K562 treated with DMSO at 1 percent for 24 hours (cell line): Measurements from ENCODE around the gene EFTUD2. TPM values are rescaled to one million over a fixed set of nuclear protein-coding genes. Genes with fewer than 3 reads are reported as not detected.

ENCODE experiments used
- total RNA-seq: library from RNA; unstranded; fragments of 300-600 nt; gene quantifications from 2 replicates; pipeline ENCODE4 v1.2.3, GENCODE V29; 2022; ENCODE audit warnings: low read depth; ENCODE audit not compliant: insufficient read depth

EFTUD2 gene
- total RNA-seq: 84.1 and 86.8 TPM in 2 replicates

DNA sequence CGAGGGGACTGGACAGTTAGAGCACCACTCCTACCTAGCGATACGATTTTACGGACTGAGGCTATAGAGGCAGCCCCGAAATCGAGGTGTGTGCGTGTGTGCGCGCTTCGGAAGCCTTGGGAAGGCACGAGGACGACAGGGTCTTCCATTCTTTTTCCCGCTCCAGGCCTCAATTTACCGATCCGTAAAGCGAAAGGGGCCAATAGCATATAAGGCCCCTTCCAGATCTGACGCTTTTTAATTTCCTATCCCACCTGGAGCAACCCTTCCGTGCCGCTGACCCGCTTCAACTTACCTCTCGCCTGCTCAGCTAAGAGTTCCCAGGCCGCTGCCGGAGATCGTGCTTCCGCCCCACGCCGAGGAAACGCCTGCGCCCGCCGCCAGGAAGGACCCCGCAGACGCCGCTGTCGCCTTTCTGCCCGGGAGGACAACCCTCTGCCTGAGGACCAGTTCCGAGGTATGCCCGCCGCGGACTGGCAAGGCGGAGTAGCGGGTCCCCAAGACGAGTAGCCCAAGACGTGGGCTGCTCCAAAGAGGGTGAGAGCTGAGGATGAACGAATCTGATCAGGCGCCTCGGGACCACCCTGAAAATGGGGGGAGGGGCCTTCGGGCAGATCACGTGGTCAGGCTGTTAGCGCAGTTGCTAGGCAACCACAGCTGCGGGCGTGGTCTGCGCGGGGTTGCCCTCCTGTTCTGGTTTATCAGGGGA is at the start of gene EFTUD2:
Gene EFTUD2 (minus strand): TSS at position 372 of the 709 bp plus-strand sequence. CDS start 4,924 bp downstream, outside the sequence.

DNA sequence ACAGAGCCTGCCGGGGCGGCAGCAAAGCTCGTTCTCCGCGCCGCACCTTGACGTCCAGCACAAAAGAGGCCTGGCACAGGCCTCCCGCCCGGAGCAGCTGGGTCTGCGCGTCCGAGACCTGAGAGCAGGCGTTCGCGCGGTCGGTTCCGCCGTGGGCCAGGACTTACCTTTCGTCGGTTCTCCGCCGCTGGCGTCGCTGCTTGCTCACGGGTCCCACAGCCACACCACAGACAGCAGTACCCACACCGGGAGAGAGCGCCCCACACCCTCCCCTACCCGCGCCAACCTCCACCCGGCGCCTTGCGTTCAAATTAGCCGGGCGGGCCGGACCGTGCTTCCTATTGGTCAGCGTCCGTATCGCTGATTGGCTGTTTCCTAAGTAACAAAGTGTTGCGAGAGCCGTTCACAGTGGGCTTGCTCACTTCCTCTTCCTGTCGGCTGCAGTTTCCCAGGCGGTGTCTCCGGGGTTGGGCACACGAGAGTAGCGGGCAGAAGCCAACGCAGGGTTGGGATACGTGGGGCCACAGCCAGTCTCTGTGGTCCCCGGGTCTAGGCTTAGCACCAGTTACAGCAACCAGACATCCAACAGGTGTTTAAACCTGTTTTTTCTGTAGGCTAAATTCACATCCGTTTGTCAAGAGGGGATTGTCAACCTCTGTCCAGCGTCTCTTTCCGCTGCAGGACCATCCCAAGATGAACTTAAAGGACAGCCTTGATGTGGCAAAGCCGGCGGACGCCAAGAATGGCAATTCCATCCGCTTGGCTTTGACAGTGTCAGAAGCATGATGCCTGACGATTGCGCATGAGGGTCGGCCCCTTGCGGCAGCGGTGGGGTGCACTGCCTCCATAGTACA is 48.4 kb upstream of the EFTUD2 start, which contains the start of gene KIF18B:
Gene KIF18B (minus strand): TSS at position 313 of the 854 bp plus-strand sequence. CDS start 11,429 bp downstream, outside the sequence.

DNA sequence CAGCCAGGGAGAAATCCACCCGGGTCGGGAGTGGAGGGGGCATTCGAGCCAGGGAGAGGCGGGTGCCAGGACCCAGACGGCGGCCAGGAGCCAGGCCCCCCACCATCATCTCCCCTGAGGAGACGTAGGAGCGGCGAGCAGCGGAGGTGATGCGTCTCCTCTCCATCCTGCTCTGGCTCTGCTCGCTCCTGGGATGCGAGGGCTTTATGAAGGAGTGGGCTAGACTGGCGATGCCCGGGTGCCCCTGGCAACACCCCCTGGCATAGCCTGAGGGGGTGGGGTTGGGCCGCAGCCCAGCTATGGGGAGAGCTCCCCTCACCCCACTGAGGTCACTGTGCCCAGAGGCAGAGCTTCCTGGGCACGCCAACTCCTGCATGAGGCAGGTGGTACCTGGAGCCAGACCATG is 16.1 kb upstream of the EFTUD2 start, which contains the start of gene GFAP:
Gene GFAP (minus strand): TSS at position 180 of the 406 bp plus-strand sequence. CDS start 14 bp downstream, at position 166.

DNA sequence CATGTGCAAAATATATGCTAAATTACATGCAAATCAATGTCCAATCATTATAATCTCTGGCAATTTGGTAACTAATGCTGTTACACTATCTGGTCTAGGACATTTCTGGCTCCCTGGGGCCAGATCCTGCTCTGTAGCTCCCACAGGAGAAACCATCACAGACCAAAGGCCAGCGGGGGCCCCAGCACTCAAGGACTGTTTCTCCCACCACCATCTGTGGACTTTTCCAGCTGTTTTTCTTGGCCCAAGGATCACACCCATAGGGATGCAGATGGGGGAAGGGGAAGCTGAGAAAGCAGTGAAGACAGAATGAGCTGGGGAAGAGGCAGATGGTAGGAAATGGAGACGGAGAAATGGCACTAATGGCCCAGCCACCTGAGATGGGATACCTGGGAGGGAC is 51.7 kb downstream of the EFTUD2 start, which contains the start of gene HIGD1B:
Gene HIGD1B (plus strand): TSS at position 298 of the 400 bp plus-strand sequence. CDS start 270 bp downstream, outside the sequence.

DNA sequence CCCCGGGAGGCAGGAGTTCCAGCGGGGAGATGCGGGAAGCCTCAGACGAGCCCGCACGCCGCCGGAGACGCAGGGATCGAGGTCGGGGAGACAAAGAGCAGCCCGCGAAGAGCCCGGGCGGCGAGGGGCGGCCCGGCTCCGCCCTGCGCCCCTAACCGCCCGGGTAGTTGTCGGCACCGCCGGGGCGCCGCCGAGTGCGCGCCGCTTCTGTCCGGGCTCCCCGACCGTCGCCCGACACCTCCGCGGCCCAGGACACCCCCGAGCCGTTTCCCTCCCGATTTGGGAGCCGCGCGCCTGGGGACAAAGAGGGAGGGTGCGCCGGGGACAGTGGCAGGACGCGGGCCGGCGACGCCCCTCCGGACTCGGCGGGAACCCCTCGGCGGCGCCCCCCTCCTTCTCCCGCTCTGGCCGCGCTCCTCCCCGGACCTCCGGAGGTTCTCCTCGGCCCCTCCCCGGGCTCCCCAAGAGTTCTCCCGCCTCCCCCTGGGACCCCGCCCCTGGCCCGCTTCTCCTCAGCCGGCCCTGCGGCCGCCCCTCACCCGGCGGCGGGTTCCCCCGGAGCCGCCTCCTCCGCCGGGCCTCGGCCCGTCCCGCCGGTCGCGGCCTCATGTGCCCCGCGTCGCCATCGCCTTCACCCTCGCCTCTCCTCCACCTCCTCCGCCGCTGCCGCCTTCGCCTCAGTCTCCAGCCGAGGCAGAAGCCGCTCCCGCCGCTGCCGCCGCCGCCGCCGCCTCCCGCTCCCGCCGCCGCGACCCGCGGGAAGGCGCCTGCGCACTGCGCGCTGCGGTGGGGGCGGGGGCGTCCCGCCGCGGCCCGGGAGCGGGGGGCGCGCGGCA is 69.5 kb downstream of the EFTUD2 start, which contains the start of gene GJC1:
Gene GJC1 (minus strand): TSS at position 765 of the 836 bp plus-strand sequence. CDS start 24,470 bp downstream, outside the sequence.

Other genes starting within 250 kb of the EFTUD2 start
- not detected in 2 replicates for gene MEIOC, start 243.0 kb downstream of the EFTUD2 start, total RNA-seq
- gene CCDC43, start 209.7 kb downstream of the EFTUD2 start, total RNA-seq: 11.3 and 14.7 TPM in 2 replicates
- 21.9 and 26.6 TPM in 2 replicates for gene DBF4B, start 190.8 kb downstream of the EFTUD2 start, total RNA-seq
- gene ADAM11, start 140.5 kb downstream of the EFTUD2 start, total RNA-seq: 0.59 and 0.88 TPM in 2 replicates
- gene GJC1, start 69.2 kb downstream of the EFTUD2 start, total RNA-seq: 0.10 TPM in 1 of 2 replicates, not detected in the other
- not detected in 2 replicates for gene HIGD1B, start 51.6 kb downstream of the EFTUD2 start, total RNA-seq
- 1.4 and 2.6 TPM in 2 replicates for gene GFAP, start 16.1 kb upstream of the EFTUD2 start, total RNA-seq
- gene KIF18B, start 48.3 kb upstream of the EFTUD2 start, total RNA-seq: 20.7 and 22.2 TPM in 2 replicates
- 1.9 and 2.5 TPM in 2 replicates for gene C1QL1, start 68.9 kb upstream of the EFTUD2 start, total RNA-seq
- gene DCAKD, start 152.2 kb upstream of the EFTUD2 start, total RNA-seq: 63.2 and 70.5 TPM in 2 replicates
- 106 and 114 TPM in 2 replicates for gene NMT1, start 161.9 kb upstream of the EFTUD2 start, total RNA-seq
- gene PLCD3, start 233.1 kb upstream of the EFTUD2 start, total RNA-seq: 12.3 and 12.7 TPM in 2 replicates
- gene ACBD4, start 236.2 kb upstream of the EFTUD2 start, total RNA-seq: 16.9 and 18.5 TPM in 2 replicates
- 33.8 and 40.1 TPM in 2 replicates for gene HEXIM1, start 249.0 kb upstream of the EFTUD2 start, total RNA-seq